ENCODE results near the gene GPR12.

GPR12 gene

GRCh38 chr13:26706381-26706780 is 54.2 kb downstream of the GPR12 start:
- DNase-seq (ENCODE audit: extremely low read depth in 1 of 2, low read depth in 1 of 2): no peak

GRCh38 chr13:26705536-26705935 is 55.0 kb downstream of the GPR12 start:
- DNase-seq (ENCODE audit: extremely low read depth in 1 of 2, low read depth in 1 of 2): no peak
